Subcutaneous adipose tissue (tissue), 4 donors: ENCODE measurements around the gene PROS1. TPM values are rescaled to one million over a fixed set of nuclear protein-coding genes. Genes with fewer than 3 reads are reported as not detected.

Experiments
- CTCF ChIP-seq: fragments of 450-650 bp; IDR thresholded peaks from one replicate; pipeline ENCODE4 v1.5.1; 2016; ENCODE audit warnings: low read depth, mild to moderate bottlenecking, control low read depth, antibody characterized with exemption, moderate library complexity
- small RNA-seq: library from RNA; depleted of rRNA; stranded (forward); fragments of <200 nt; gene quantifications from one replicate; pipeline ENCODE3, GENCODE V24; 2016
- total RNA-seq, 4 donors: library from RNA; depleted of rRNA; stranded (reverse); fragments of >200 nt; gene quantifications; one replicate each; pipeline ENCODE4 v1.1.0, GENCODE V29; 2016

PROS1 gene
- total RNA-seq, 4 donors from 2014 or later, result 23.9 to 85.7 (median 47.4) TPM

GRCh38 chr3:93907132-93907531 is 66.6 kb downstream of the PROS1 start:
- TF ChIP-seq CTCF, result no peak

- no peak for TF ChIP-seq CTCF
These were observed 67.5 kb downstream of the PROS1 start for GRCh38 chr3:93906245-93906644.

- TF ChIP-seq CTCF, result no peak
These were observed 69.1 kb downstream of the PROS1 start for GRCh38 chr3:93904568-93904967.

GRCh38 chr3:93867425-93867824 is 106.3 kb downstream of the PROS1 start:
- no peak for TF ChIP-seq CTCF

GRCh38 chr3:93861017-93861416 is 112.7 kb downstream of the PROS1 start:
- no peak for TF ChIP-seq CTCF

GRCh38 chr3:93855401-93855800 is 118.3 kb downstream of the PROS1 start:
- no peak for TF ChIP-seq CTCF

- TF ChIP-seq CTCF, result no peak
These were observed 129.7 kb downstream of the PROS1 start for GRCh38 chr3:93843981-93844380.

Small RNA genes within 50 kb of the gene (small RNA-seq; reads per million reads assigned to genes)
- gene RF00019 (0.49 reads per million), gene RNU6-488P (not detected), gene RNU6-511P (not detected)

Other genes with a start within 250 kb of the PROS1 start
- 10 to 100 TPM in 1 of 4 donors, 1 to 10 TPM in 3; 6.6 to 10.4 (median 9.4) TPM for gene ARL13B, start 6.3 kb upstream of the PROS1 start, total RNA-seq
- not detected for gene STX19, start 54.7 kb upstream of the PROS1 start, total RNA-seq
- 1 to 10 TPM; 2.3 to 5.5 (median 3.7) TPM for gene DHFR2, start 89.0 kb upstream of the PROS1 start, total RNA-seq
- 10 to 100 TPM in 3 of 4 donors, 1 to 10 TPM in 1; 8.7 to 11.0 (median 11.0) TPM for gene NSUN3, start 89.2 kb upstream of the PROS1 start, total RNA-seq